HG02610 (cell line): ENCODE measurements around the gene CXCL14.
"Not testable (repeated sequence)": the region's sequence is repeated elsewhere in the genome, so short reads cannot be mapped to it uniquely, and the experiment has no call there.

Experiments used
- ATAC-seq: cut with Tn5 transposase; IDR thresholded peaks from one replicate; pipeline ENCODE4 v1.9.1; 2021; ENCODE audit warnings: mild to moderate bottlenecking, moderate library complexity; ENCODE audit not compliant: unreplicated experiment

CXCL14 gene

GRCh38 chr5:135545099-135545498 is 33.7 kb downstream of the CXCL14 start:
- no peak for ATAC-seq

- ATAC-seq = no peak
Observed at GRCh38 chr5:135543485-135544304, 35.1 kb downstream of the CXCL14 start.

- no peak for ATAC-seq
Observed at GRCh38 chr5:135543001-135543484, 35.7 kb downstream of the CXCL14 start.

- ATAC-seq = no peak
Observed at GRCh38 chr5:135541807-135542502, 36.8 kb downstream of the CXCL14 start.

GRCh38 chr5:135539430-135540005 is 39.3 kb downstream of the CXCL14 start:
- ATAC-seq = no peak

GRCh38 chr5:135538261-135538660 is 40.5 kb downstream of the CXCL14 start:
- ATAC-seq = no peak

- no peak for ATAC-seq
Observed at GRCh38 chr5:135537745-135538144, 41.0 kb downstream of the CXCL14 start.

GRCh38 chr5:135537271-135537670 is 41.5 kb downstream of the CXCL14 start:
- no peak for ATAC-seq

- no peak for ATAC-seq
Observed at GRCh38 chr5:135535820-135536801, 42.7 kb downstream of the CXCL14 start, which contains the start of gene NEUROG1. NEUROG1 (minus strand) TSS chr5:135535964; CDS start chr5:135535690, 274 bp downstream.

GRCh38 chr5:135535420-135535819 is 43.4 kb downstream of the CXCL14 start:
- no peak for ATAC-seq

GRCh38 chr5:135534609-135535419 is 44.0 kb downstream of the CXCL14 start:
- no peak for ATAC-seq

- no peak for ATAC-seq
Observed at GRCh38 chr5:135533794-135534193, 45.0 kb downstream of the CXCL14 start.

GRCh38 chr5:135533334-135533733 is 45.5 kb downstream of the CXCL14 start:
- no peak for ATAC-seq

GRCh38 chr5:135529576-135529975 is 49.2 kb downstream of the CXCL14 start:
- ATAC-seq = not testable (repeated sequence)

GRCh38 chr5:135526924-135527323 is 51.9 kb downstream of the CXCL14 start:
- no peak for ATAC-seq

- ATAC-seq = no peak
Observed at GRCh38 chr5:135521964-135522363, 56.8 kb downstream of the CXCL14 start.
